ENCODE results near the gene CCK. TPM values are rescaled to one million over a fixed set of nuclear protein-coding genes. Genes with fewer than 3 reads are reported as not detected.

The CCK gene
- total RNA-seq, 1 donor, result not detected

DNA sequence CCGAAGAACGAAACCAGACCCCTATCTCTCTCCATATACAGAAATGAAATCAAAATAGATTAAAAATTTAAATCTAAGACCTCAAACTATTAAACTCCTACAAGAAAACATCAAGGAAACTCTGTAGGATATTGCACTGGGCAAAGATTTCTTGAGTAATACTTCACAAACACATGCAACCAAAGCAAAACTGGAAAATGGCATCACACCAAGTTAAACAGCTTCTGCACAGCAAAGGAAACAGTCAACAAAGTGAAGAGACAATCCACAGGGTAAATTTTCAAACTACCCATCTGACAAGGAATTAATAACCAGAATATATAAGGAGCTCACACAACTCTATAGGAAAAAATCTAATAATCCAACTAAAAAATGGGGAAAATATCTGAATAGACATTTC lies 29.4 kb downstream of the CCK start:
- DNase-seq (ENCODE audit: low read depth), result no peak
- TF ChIP-seq, protein P1, sequence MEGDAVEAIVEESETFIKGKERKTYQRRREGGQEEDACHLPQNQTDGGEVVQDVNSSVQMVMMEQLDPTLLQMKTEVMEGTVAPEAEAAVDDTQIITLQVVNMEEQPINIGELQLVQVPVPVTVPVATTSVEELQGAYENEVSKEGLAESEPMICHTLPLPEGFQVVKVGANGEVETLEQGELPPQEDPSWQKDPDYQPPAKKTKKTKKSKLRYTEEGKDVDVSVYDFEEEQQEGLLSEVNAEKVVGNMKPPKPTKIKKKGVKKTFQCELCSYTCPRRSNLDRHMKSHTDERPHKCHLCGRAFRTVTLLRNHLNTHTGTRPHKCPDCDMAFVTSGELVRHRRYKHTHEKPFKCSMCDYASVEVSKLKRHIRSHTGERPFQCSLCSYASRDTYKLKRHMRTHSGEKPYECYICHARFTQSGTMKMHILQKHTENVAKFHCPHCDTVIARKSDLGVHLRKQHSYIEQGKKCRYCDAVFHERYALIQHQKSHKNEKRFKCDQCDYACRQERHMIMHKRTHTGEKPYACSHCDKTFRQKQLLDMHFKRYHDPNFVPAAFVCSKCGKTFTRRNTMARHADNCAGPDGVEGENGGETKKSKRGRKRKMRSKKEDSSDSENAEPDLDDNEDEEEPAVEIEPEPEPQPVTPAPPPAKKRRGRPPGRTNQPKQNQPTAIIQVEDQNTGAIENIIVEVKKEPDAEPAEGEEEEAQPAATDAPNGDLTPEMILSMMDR (IDR thresholded peaks at IDR 0.05; ENCODE audit: insufficient read depth, low read depth, low read length), result no peak

DNA sequence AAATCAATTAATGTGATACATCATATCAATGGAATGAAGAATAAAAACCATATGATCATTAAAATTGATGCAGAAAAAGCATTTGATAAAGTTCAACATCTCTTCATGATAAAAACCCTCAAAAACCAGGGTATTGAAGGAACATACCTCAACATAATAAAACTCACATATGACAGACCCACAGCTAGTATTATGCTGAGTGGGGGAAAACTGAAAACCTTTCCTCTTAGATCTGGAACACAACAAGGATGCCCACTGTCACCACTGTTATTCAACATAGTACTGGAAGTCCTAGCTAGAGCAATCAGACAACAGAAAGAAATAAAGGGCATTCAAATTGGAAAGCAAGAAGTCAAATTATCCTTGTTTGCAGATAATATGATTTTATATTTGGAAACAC lies 30.5 kb downstream of the CCK start:
- no peak overlapping the region for H3K4me3 ChIP-seq (ENCODE audit: low read depth, low read length)
- TF ChIP-seq, protein P1 (IDR thresholded peaks at IDR 0.05; ENCODE audit: insufficient read depth, low read depth, low read length), result no peak
- DNase-seq (ENCODE audit: low read depth), result no peak

More for the DNA sequence above, 29.4 kb downstream of the CCK start:
- H3K4me3 ChIP-seq (ENCODE audit: low read depth, low read length), result no peak overlapping the region

DNA sequence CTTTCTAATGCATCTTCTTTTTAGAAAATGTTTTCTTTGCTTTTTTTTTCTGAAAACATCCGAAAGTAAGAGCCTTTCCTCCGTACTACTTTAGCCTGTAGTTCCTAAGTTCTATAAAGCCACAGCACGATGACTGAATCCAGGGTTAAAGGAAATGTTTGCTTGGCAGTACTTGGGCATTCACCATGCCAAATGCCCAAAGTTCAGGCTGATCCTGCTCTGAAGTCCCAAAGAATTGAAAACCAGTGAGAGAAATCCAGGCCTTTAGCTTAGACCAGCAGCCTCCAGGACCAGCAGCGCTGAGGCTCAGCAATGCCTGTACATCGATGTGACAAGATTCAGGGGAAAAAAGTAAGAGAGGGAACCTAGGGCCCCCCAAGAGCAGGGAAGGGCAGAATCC lies 35.1 kb downstream of the CCK start:
- TF ChIP-seq, protein P1 (IDR thresholded peaks at IDR 0.05; ENCODE audit: insufficient read depth, low read depth, low read length), result no peak
- no peak overlapping the region for H3K4me3 ChIP-seq (ENCODE audit: low read depth, low read length)
- no peak for DNase-seq (ENCODE audit: low read depth)

DNA sequence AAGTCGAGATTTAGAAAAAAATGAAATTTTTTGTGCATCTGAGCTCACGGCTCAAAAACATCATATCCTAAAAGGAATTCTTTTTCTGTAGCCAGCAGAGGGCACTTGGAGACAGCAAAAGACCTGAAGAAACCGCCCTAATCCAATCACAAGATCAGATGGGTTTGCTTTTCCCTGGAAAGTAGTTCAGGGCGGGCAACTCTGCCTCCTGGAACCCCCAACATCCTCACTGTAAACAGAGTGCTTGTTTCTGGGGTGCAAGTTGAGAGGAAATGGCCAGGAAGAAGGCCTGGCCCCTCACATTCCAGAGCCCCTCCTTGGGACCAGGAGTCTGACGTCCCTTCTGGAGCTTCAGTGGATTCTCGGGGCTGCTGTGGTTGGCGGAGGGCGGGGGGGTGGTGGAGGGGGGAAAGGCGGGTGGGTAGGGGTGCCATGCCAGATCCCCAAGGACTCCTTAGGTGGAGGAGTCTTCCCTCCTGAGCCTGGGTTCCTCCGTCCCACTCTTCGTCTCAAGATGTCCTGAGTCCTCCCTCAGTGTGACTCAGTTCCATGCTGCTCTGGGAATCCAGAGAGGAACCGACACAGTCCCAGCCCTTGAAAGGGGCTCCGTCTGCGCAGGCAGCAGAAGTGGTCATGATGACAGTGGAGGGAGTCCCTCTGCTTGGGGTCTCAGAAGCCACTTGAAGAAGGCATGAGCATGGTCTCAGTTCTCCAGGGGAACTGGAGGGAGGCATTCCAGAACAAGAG lies 35.9 kb downstream of the CCK start:
- H3K4me3 ChIP-seq (ENCODE audit: low read depth, low read length), result no peak overlapping the region
- TF ChIP-seq, protein P1 (IDR thresholded peaks at IDR 0.05; ENCODE audit: insufficient read depth, low read depth, low read length), result peak; percentile 57
- DNase-seq (ENCODE audit: low read depth), result peak; percentile 55

DNA sequence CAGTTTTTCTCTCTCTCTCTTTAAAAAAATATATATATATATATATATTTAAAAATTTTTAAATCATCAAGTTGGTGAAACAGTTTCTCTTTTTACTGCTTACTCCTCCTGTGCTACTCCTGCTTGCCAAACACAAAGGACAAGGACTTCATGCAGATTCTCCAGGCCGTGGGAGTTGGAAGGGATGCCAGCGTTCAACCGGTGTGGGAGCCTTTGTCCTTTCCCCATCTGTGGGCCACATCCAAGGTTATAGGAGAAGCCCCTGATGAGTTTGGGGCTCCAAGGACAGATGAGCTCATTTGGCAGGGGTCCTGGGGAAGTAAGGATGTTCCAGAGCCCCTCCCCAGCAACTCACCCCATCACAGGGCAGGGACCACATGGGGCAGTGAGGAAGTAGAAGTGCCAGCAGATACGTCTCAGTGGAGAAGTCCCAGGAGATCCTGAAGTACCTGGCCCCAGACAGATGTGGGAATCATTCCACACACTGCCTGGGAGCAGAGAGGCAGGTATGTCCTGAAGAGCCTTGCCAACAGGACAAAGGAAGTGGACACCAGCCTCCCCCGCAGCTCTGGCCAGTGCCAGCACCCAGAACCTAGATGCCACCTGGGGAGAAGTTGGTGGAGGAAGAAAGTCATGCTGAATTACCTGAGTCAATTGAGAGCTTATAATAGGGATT lies 36.6 kb downstream of the CCK start:
- H3K4me3 ChIP-seq (ENCODE audit: low read depth, low read length), result no peak overlapping the region
- no peak for DNase-seq (ENCODE audit: low read depth)
- TF ChIP-seq, protein P1 (IDR thresholded peaks at IDR 0.05; ENCODE audit: insufficient read depth, low read depth, low read length), result no peak

DNA sequence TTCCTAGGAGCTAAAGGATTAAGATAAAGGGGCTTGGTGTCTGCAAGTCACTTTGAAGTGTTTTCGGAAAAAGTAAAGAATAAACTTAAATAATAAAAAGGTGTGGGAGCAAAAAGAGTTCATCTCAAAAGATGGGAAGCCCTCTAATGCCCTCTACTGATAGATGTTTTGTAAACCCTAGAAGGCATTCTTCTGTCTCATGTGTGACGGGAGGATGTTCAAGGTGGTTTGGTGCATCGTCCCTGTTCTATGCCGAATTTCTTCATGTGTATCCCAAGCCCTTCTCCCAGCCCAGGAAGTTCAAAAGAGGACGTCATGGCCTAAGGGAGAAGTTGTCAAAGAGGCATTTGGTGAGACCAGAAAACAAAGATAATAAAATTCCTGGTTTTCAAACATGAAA lies 37.2 kb downstream of the CCK start:
- H3K4me3 ChIP-seq (ENCODE audit: low read depth, low read length), result no peak overlapping the region
- no peak for DNase-seq (ENCODE audit: low read depth)
- TF ChIP-seq, protein P1 (IDR thresholded peaks at IDR 0.05; ENCODE audit: insufficient read depth, low read depth, low read length), result peak; percentile 20

Measured in fibroblast of villous mesenchyme (primary cell).